GM19240 (cell line): Measurements from ENCODE around the gene KLK11.

ENCODE experiments used
- DNase-seq: peaks from one replicate; pipeline ENCODE4 v3.0.0; 2011; ENCODE audit warnings: low spot score; ENCODE audit not compliant: insufficient read length

The KLK11 gene

GRCh38 chr19:51029718-51030117 is 3.3 kb upstream of the KLK11 start:
- DNase-seq = no peak

- no peak for DNase-seq
Observed at GRCh38 chr19:51027873-51028272, 1.5 kb upstream of the KLK11 start.

- no peak for DNase-seq
Observed at GRCh38 chr19:51027126-51027806, 850 bp upstream of the KLK11 start.

- no peak for DNase-seq
Observed at GRCh38 chr19:51025809-51026553, 435 bp downstream of the KLK11 start.

GRCh38 chr19:51025401-51025800 is 1.0 kb downstream of the KLK11 start:
- DNase-seq = no peak

GRCh38 chr19:51024924-51025323 is 1.5 kb downstream of the KLK11 start:
- DNase-seq = no peak

GRCh38 chr19:51023946-51024345 is 2.5 kb downstream of the KLK11 start:
- no peak for DNase-seq

GRCh38 chr19:51022526-51022925 is 3.9 kb downstream of the KLK11 start:
- no peak for DNase-seq

- no peak for DNase-seq
Observed at GRCh38 chr19:51020988-51021651, 5.3 kb downstream of the KLK11 start.

GRCh38 chr19:51019544-51019925 is 6.9 kb downstream of the KLK11 start, which contains the start of gene KLK10:
Gene KLK10 (minus strand): TSS chr19:51019709. CDS start chr19:51019130, 579 bp downstream.
- no peak for DNase-seq

- no peak for DNase-seq
Observed at GRCh38 chr19:51018745-51019543, 7.5 kb downstream of the KLK11 start.

GRCh38 chr19:51016798-51017683 is 9.4 kb downstream of the KLK11 start:
- DNase-seq = no peak

- DNase-seq = no peak
Observed at GRCh38 chr19:51015691-51016267, 10.6 kb downstream of the KLK11 start.

- no peak for DNase-seq
Observed at GRCh38 chr19:51014242-51014641, 12.2 kb downstream of the KLK11 start.

- DNase-seq = no peak
Observed at GRCh38 chr19:51012661-51013190, 13.7 kb downstream of the KLK11 start.

- DNase-seq = no peak
Observed at GRCh38 chr19:51010066-51010795, 16.2 kb downstream of the KLK11 start.

- DNase-seq = no peak
Observed at GRCh38 chr19:51009061-51009891, 17.1 kb downstream of the KLK11 start.

- DNase-seq = no peak
Observed at GRCh38 chr19:51007488-51007887, 18.9 kb downstream of the KLK11 start.
